GM08714 (cell line): ENCODE results near the gene MOB1B.

Source experiments
- H3K4me3 ChIP-seq: fragments of 200-500 bp; sonication (Bioruptor generic); 2 replicates; pipeline ENCODE4 v1.5.1; 2014; ENCODE audit warnings: mild to moderate bottlenecking, low read length, inconsistent platforms
- ZNF274 ChIP-seq: IDR thresholded peaks from 2 replicates; pipeline ENCODE4 v1.6.1; 2012; ENCODE audit warnings: mild to moderate bottlenecking, low read depth, low read length

Gene MOB1B

GRCh38 chr4:70927502-70928137 is 25.5 kb downstream of the MOB1B start:
- peak overlapping the region; percentile 31; the same call in 1 of the 2 replicates for H3K4me3 ChIP-seq
- TF ChIP-seq ZNF274 = no peak

DNA sequence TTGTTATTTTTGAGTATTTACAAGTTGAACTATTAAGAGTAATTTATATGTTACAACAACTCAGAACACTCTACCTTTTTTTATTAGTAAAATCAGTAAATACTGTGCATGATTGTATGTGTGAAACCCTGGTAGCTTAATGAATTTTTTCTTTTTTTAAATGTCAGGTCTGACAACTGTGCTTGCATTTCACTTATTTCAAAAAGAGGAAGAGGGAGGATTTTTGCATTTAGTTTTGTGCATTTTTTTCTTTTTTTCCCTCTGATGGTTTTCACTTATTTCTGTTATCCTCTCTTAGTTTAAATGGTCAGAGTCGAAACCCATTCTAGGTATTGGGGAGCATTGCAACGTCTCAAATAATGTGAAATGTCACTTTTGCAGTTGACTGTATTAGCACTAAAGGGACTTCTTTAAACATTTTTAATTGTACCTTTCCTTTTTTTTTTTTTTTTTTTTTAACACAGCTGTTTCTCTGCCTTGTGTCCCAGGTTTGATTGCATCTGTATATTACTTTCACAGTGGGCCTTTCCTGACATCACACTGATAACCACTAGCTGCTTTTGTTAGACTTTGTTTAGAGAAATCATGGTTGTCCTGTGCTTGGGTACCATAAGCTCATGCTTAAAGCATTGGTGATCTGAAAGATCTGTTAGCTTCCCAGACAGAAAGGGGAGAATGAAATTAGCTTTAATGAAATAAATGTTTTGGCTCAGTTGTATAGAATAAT is 28.5 kb downstream of the MOB1B start:
- no peak for TF ChIP-seq ZNF274
- no peak overlapping the region for H3K4me3 ChIP-seq

DNA sequence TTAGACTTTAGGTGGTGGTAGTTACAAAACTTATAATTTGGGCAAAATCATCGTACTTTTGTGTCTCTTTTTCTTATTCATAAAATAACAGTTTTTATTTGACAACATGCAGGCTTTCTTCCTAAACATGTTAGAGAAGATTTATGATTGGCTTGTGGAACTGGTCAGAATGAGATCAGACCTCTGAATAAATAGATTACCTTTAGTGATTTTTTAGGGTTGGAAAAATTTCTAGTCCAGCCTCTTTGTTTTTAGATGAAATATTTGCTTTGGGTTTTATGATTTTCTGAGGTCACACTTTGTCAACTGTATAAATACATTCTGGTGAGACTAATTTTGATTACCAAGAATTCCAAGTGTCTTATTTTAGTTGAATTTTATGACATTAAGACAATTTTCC is 29.2 kb downstream of the MOB1B start:
- no peak overlapping the region for H3K4me3 ChIP-seq
- TF ChIP-seq ZNF274 = no peak

DNA sequence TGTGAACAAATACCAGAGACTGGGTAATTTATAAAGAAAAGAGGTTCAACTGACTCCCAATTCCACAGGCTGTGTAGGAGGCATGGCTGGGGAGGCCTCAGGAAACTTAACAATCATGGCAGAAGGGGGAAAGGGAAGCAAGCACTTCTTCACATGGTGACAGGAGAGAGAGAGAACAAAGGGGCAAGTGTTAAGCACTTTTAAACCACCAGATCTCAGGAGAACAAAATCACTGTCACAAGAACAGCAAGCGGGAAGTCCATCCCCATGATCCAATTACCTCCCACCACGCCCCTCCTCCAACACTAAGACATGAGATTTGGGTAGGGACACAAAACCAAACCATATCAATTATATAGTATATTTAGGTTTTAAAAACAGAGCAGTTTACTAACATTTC is 30.8 kb downstream of the MOB1B start:
- no peak overlapping the region for H3K4me3 ChIP-seq
- no peak for TF ChIP-seq ZNF274

DNA sequence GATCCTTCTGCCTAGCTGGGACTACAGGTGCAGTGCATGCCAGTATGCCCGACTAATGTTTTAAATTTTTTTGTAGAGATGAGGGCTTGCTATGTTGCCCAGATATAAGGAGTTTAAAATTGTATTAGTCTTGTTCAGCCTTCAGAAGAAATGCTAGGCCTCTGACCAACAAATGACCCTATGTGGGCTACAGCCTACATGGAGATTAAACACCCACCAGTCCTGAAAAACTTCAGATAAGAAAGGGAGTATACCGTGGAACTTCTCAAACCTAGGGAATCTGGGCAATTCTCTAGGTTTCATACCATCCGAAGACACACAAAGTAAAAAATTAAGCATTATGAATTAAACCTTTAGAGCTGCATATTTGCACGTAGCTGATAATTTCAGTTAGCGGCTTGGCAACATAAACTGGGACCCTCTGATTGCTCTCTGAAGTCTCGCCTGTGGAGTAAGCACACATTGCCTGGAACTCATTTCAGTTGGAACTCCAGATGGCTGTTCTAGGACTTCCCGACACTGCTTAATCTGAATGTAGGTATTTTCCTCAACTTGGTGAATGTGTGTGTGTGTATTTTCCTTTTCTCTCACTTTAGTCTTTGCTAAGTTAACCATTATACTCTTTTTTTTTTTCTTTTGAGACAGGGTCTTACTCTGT is 33.0 kb downstream of the MOB1B start:
- H3K4me3 ChIP-seq = no peak overlapping the region

DNA sequence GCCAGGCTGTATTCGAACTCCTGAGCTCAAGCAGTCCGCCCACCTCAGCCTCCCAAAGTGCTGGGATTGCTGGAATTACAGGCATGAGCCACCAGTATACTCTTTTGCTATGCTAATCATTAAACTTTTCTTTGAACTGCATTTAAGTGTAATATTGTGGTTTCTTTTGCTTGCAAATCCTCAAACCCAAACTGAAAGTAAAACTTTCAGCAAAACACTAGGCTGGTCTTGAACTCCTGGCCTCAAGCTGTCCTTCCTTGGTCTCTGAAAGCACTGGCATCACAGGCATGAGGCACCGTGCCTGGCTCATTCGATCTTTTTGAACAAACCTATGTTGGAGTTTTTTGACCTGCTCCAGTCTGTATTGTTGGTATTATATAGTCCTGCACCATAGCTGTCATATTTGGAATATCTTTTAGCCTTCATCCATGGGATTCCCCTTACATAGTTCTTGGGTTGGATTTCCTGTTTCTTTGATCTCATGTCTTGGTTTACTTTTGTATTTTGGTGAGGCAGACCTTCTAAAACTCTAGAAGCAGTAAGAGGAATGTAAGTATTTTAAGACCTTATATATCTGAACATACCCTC is 34.1 kb downstream of the MOB1B start:
- no peak for TF ChIP-seq ZNF274
- no peak overlapping the region for H3K4me3 ChIP-seq

More for the DNA sequence above, 33.0 kb downstream of the MOB1B start:
- no peak for TF ChIP-seq ZNF274

GRCh38 chr4:70938086-70938485 is 35.9 kb downstream of the MOB1B start:
- H3K4me3 ChIP-seq = no peak overlapping the region
- TF ChIP-seq ZNF274 = no peak

DNA sequence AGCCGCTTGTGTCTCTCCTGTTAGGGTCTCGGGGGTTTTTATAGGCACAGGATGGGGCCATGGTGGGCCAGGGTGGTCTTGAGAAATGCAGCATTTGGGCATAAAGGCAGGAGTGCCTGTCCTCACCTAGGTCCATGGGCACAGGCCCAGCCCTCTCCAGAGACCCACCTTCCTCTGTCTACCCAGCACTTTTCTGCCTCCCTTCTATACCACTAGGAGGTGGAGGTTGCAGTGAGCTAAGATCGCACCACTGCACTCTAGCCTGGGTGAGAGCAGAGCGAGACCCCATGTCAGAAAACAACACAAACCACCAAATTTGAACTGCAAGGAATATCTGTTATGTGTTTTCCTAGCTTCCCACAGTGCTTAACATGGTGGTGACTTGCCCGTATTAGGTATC is 38.0 kb downstream of the MOB1B start:
- no peak overlapping the region for H3K4me3 ChIP-seq
- no peak for TF ChIP-seq ZNF274

GRCh38 chr4:70943114-70943513 is 40.9 kb downstream of the MOB1B start:
- no peak for TF ChIP-seq ZNF274
- no peak overlapping the region for H3K4me3 ChIP-seq

GRCh38 chr4:70945046-70945445 is 42.9 kb downstream of the MOB1B start:
- H3K4me3 ChIP-seq = no peak overlapping the region
- no peak for TF ChIP-seq ZNF274

- no peak overlapping the region for H3K4me3 ChIP-seq
- TF ChIP-seq ZNF274 = no peak
Observed at GRCh38 chr4:70945452-70946055, 43.4 kb downstream of the MOB1B start.

GRCh38 chr4:70946939-70947338 is 44.8 kb downstream of the MOB1B start:
- no peak for TF ChIP-seq ZNF274

GRCh38 chr4:70948665-70949260 is 46.6 kb downstream of the MOB1B start:
- no peak overlapping the region for H3K4me3 ChIP-seq
- no peak for TF ChIP-seq ZNF274

More at GRCh38 chr4:70946939-70947338, 44.8 kb downstream of the MOB1B start:
- H3K4me3 ChIP-seq = no peak overlapping the region

- TF ChIP-seq ZNF274 = no peak
- H3K4me3 ChIP-seq = no peak overlapping the region
Observed at GRCh38 chr4:70954032-70954431, 51.9 kb downstream of the MOB1B start.
